Activated CD8-positive, alpha-beta memory T cell treated with anti-CD3 and anti-CD28 coated beads, Interleukin-2, amount 50 U/mL, for 24 hours (primary cell): ENCODE results near the gene MSX1.

Source experiments
- DNase-seq: peaks from one replicate; pipeline ENCODE4 v3.0.0-alpha.2; 2020; ENCODE audit errors: extremely low read depth

MSX1 gene

GRCh38 chr4:4857809-4858508 lies 1.5 kb upstream of the MSX1 start:
- DNase-seq, result no peak

- DNase-seq, result no peak
These were observed 739 bp upstream of the MSX1 start for GRCh38 chr4:4858527-4859324.

GRCh38 chr4:4859799-4860599 lies 534 bp downstream of the MSX1 start:
- no peak for DNase-seq

GRCh38 chr4:4860600-4861389 lies 1.3 kb downstream of the MSX1 start:
- no peak for DNase-seq

- DNase-seq, result no peak
These were observed 2.0 kb downstream of the MSX1 start for GRCh38 chr4:4861390-4862018.

- DNase-seq, result no peak
These were observed 2.6 kb downstream of the MSX1 start for GRCh38 chr4:4862071-4862551.

GRCh38 chr4:4862665-4863482 lies 3.4 kb downstream of the MSX1 start:
- DNase-seq, result no peak

GRCh38 chr4:4864443-4864939 lies 5.0 kb downstream of the MSX1 start:
- no peak for DNase-seq

GRCh38 chr4:4864940-4865704 lies 5.7 kb downstream of the MSX1 start:
- DNase-seq, result no peak

GRCh38 chr4:4865705-4866123 lies 6.2 kb downstream of the MSX1 start:
- no peak for DNase-seq

GRCh38 chr4:4866124-4866865 lies 6.8 kb downstream of the MSX1 start:
- DNase-seq, result no peak

GRCh38 chr4:4866866-4867374 lies 7.5 kb downstream of the MSX1 start:
- no peak for DNase-seq

GRCh38 chr4:4867375-4868039 lies 8.0 kb downstream of the MSX1 start:
- DNase-seq, result no peak

GRCh38 chr4:4868040-4868757 lies 8.7 kb downstream of the MSX1 start:
- no peak for DNase-seq

- no peak for DNase-seq
These were observed 9.6 kb downstream of the MSX1 start for GRCh38 chr4:4868758-4869723.
